WERI-Rb-1 (cell line): Measurements from ENCODE around the gene DGKB.

Experiments
- DNase-seq: peaks from one replicate; pipeline ENCODE4 v3.0.0-alpha.2; 2020
- H3K27ac ChIP-seq: fragments of 250-450 bp; sonication (Bioruptor Pico); 2 replicates; pipeline ENCODE4 v1.5.1; 2020; ENCODE audit warnings: mild to moderate bottlenecking, moderate library complexity
- H3K27me3 ChIP-seq: fragments of 250-450 bp; sonication (Bioruptor Pico); 2 replicates; pipeline ENCODE4 v1.5.1; 2021; ENCODE audit warnings: mild to moderate bottlenecking, low read depth, moderate library complexity; ENCODE audit not compliant: insufficient read depth, severe bottlenecking
- H3K36me3 ChIP-seq: fragments of 250-450 bp; sonication (Bioruptor Pico); 2 replicates; pipeline ENCODE4 v1.5.1; 2020; ENCODE audit warnings: mild to moderate bottlenecking, moderate library complexity
- H3K4me3 ChIP-seq: 2 replicates; pipeline ENCODE4 v1.5.1; 2011; ENCODE audit warnings: low read depth, mild to moderate bottlenecking, control low read depth, low read length
- H3K9me3 ChIP-seq: fragments of 250-450 bp; sonication (Bioruptor Pico); 2 replicates; pipeline ENCODE4 v1.5.1; 2021; ENCODE audit warnings: mild to moderate bottlenecking, moderate library complexity; ENCODE audit not compliant: severe bottlenecking
- CTCF ChIP-seq: IDR thresholded peaks from 2 replicates; pipeline ENCODE4 v1.5.1; 2011; ENCODE audit warnings: low read depth, mild to moderate bottlenecking, control low read depth, inconsistent platforms, low read length

DGKB gene

GRCh38 chr7:14626076-14626475 lies 276.5 kb downstream of the DGKB start:
- H3K36me3 ChIP-seq, result no peaks in the 10 kb centered on the region
- no peak overlapping the region for H3K27ac ChIP-seq
- no peak overlapping the region for H3K4me3 ChIP-seq
- no peaks in the 10 kb centered on the region for H3K27me3 ChIP-seq
- TF ChIP-seq CTCF, result no peak
- no peak for DNase-seq
- no peaks in the 10 kb centered on the region for H3K9me3 ChIP-seq

- Histone ChIP-seq H3K27ac (no peak overlapping the region), H3K27me3 (no peaks in the 10 kb centered on the region), H3K4me3 (no peak overlapping the region), H3K36me3 (no peaks in the 10 kb centered on the region), H3K9me3 (no peaks in the 10 kb centered on the region)
- TF ChIP-seq CTCF, result no peak
- no peak for DNase-seq
Measured at GRCh38 chr7:14622559-14622958, 280.0 kb downstream of the DGKB start.

GRCh38 chr7:14606101-14606500 lies 296.4 kb downstream of the DGKB start:
- H3K9me3 ChIP-seq, result no peaks in the 10 kb centered on the region
- no peak overlapping the region for H3K27ac ChIP-seq
- DNase-seq, result no peak
- no peaks in the 10 kb centered on the region for H3K36me3 ChIP-seq
- no peaks in the 10 kb centered on the region for H3K27me3 ChIP-seq
- no peak overlapping the region for H3K4me3 ChIP-seq
- no peak for TF ChIP-seq CTCF

GRCh38 chr7:14604606-14605005 lies 297.9 kb downstream of the DGKB start:
- no peak for TF ChIP-seq CTCF
- no peak for DNase-seq
- H3K36me3 ChIP-seq, result no peaks in the 10 kb centered on the region

GRCh38 chr7:14602851-14603250 lies 299.7 kb downstream of the DGKB start:
- Histone ChIP-seq H3K27me3 (no peaks in the 10 kb centered on the region), H3K4me3 (no peak overlapping the region), H3K9me3 (no peaks in the 10 kb centered on the region)

More at GRCh38 chr7:14604606-14605005, 297.9 kb downstream of the DGKB start:
- Histone ChIP-seq H3K27ac (no peak overlapping the region), H3K27me3 (no peaks in the 10 kb centered on the region), H3K4me3 (no peak overlapping the region), H3K9me3 (no peaks in the 10 kb centered on the region)

More at GRCh38 chr7:14602851-14603250, 299.7 kb downstream of the DGKB start:
- no peak for DNase-seq
- no peaks in the 10 kb centered on the region for H3K36me3 ChIP-seq
- TF ChIP-seq CTCF, result no peak
- no peak overlapping the region for H3K27ac ChIP-seq
